MCF 10A (cell line): ENCODE data around the gene CERT1. TPM values are rescaled to one million over a fixed set of nuclear protein-coding genes. Genes with fewer than 3 reads are reported as not detected.
"Not testable (repeated sequence)": the region's sequence is repeated elsewhere in the genome, so short reads cannot be mapped to it uniquely, and the experiment has no call there.

Experiments used
- BruUV-seq: library from RNA; stranded (reverse); fragments of 400-500 nt; replicated peaks from 2 replicates; lab custom pipeline; 2021; lab: Mats Ljungman, UMichigan
- CTCF ChIA-PET: fragments of 300-600 bp; sonication (Branson Sonifier 250); formaldehyde crosslinking; extraction: SDS; loops from one replicate; lab custom pipeline; 2021; ENCODE audit warnings: antibody characterized with exemption, inconsistent platforms; lab: Yijun Ruan, JAX
- POLR2A ChIA-PET: fragments of 300-600, 350-650 bp; sonication (Branson Sonifier 250); formaldehyde crosslinking; extraction: SDS; loops from one replicate; lab custom pipeline; 2020; ENCODE audit warnings: antibody characterized with exemption, inconsistent platforms; lab: Yijun Ruan, JAX
- DNase-seq: peaks from one replicate; pipeline ENCODE4 v3.0.0-alpha.2; 2018; ENCODE audit not compliant: unreplicated experiment
- H3K27ac Mint-ChIP-seq: one replicate; pipeline ENCODE4 v1.8.0; 2022; ENCODE audit warnings: mild to moderate bottlenecking, low read depth, mixed read lengths; ENCODE audit not compliant: unreplicated experiment
- H3K27me3 Mint-ChIP-seq: one replicate; pipeline ENCODE4 v1.8.0; 2022; ENCODE audit warnings: mixed read lengths; ENCODE audit not compliant: insufficient read depth, unreplicated experiment
- H3K36me3 Mint-ChIP-seq: one replicate; pipeline ENCODE4 v1.8.0; 2022; ENCODE audit warnings: mild to moderate bottlenecking, moderate library complexity, mixed read lengths; ENCODE audit not compliant: insufficient read depth, unreplicated experiment
- H3K4me1 Mint-ChIP-seq: one replicate; pipeline ENCODE4 v1.8.0; 2022; ENCODE audit warnings: mixed read lengths; ENCODE audit not compliant: insufficient read depth, unreplicated experiment
- H3K4me3 Mint-ChIP-seq: one replicate; pipeline ENCODE4 v1.8.0; 2022; ENCODE audit warnings: mild to moderate bottlenecking, moderate library complexity, mixed read lengths; ENCODE audit not compliant: unreplicated experiment
- H3K9me3 Mint-ChIP-seq: one replicate; pipeline ENCODE4 v1.8.0; 2022; ENCODE audit warnings: mixed read lengths; ENCODE audit not compliant: unreplicated experiment
- intact Hi-C: fragments of 100-400 bp; cut with micrococcal nuclease; formaldehyde crosslinking; loops from 2 replicates; pipeline ENCODE4 v1.14.1; 2022
- total RNA-seq: library from RNA; stranded (reverse); gene quantifications from 2 replicates; pipeline ENCODE4 v1.2.3, GENCODE V29; 2022
- TF ChIP-seq, protein P1 (sequence below): fragments of 200-600 bp; IDR thresholded peaks from one replicate; pipeline ENCODE4 v1.8.0; 2022; ENCODE audit warnings: antibody characterized with exemption, mild to moderate bottlenecking; ENCODE audit not compliant: unreplicated experiment

The CERT1 gene
- total RNA-seq, 1 experiment from 2014 or later = 19.6 TPM

- no peaks in the 10 kb centered on the region for H3K27me3 Mint-ChIP-seq
- no peak for DNase-seq
- TF ChIP-seq, protein P1, sequence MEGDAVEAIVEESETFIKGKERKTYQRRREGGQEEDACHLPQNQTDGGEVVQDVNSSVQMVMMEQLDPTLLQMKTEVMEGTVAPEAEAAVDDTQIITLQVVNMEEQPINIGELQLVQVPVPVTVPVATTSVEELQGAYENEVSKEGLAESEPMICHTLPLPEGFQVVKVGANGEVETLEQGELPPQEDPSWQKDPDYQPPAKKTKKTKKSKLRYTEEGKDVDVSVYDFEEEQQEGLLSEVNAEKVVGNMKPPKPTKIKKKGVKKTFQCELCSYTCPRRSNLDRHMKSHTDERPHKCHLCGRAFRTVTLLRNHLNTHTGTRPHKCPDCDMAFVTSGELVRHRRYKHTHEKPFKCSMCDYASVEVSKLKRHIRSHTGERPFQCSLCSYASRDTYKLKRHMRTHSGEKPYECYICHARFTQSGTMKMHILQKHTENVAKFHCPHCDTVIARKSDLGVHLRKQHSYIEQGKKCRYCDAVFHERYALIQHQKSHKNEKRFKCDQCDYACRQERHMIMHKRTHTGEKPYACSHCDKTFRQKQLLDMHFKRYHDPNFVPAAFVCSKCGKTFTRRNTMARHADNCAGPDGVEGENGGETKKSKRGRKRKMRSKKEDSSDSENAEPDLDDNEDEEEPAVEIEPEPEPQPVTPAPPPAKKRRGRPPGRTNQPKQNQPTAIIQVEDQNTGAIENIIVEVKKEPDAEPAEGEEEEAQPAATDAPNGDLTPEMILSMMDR = no peak
- no TSS peak for BruUV-seq
- H3K9me3 Mint-ChIP-seq = no peaks in the 10 kb centered on the region
- intact Hi-C loops = no loop called here
- H3K4me1 Mint-ChIP-seq = no peaks in the 10 kb centered on the region
- H3K4me3 Mint-ChIP-seq = no peak overlapping the region
- CTCF ChIA-PET = interaction anchor here (0.7 kb wide), 2 partner anchors 85 to 124 kb away, joined by 3 read pairs; no protein-coding TSS in a partner anchor
- H3K27ac Mint-ChIP-seq = no peak overlapping the region
- peaks cover 20% of the 10 kb centered on the region for H3K36me3 Mint-ChIP-seq
- POLR2A ChIA-PET = no interaction called here
Observed at GRCh38 chr5:75498208-75498777, 13.1 kb downstream of the CERT1 start.

- BruUV-seq = no TSS peak
- Mint-ChIP-seq H3K27me3 (no peaks in the 10 kb centered on the region), H3K36me3 (peaks cover 29% of the 10 kb centered on the region), H3K9me3 (no peaks in the 10 kb centered on the region), H3K4me1 (no peaks in the 10 kb centered on the region), H3K4me3 (no peak overlapping the region), H3K27ac (no peak overlapping the region)
- ChIA-PET CTCF (no interaction called here), POLR2A (no interaction called here)
- intact Hi-C loops = no loop called here
- DNase-seq = no peak
- TF ChIP-seq, protein P1 = no peak
Observed at GRCh38 chr5:75496026-75496425, 15.4 kb downstream of the CERT1 start.

DNA sequence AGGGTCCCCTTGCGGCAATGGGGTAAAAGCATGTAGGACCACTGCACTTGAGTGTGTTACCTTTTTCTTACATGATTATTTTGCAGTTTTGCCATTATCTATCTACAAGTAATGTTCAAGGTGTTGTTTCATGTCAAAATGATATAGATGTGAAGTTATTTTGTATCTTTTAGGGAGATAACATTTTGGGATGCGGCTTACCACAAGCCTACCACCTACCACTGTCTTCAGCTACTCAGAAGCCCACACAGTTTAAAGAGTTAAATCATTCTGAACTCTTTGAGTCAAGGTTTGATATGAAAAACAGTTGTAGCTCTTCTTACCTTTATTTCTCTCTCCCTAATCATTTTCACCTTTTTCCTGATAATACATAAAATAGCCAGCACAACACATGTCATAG, 19.8 kb downstream of the CERT1 start:
- ChIA-PET CTCF (no interaction called here), POLR2A (interaction anchor here (1.6 kb wide), 1 partner anchor 20 kb away, joined by 4 read pairs; the partner anchor contains the start of genes CERT1 and POLK)
- Mint-ChIP-seq H3K9me3 (peaks cover 20% of the 10 kb centered on the region), H3K27ac (no peak overlapping the region), H3K36me3 (peaks cover 13% of the 10 kb centered on the region), H3K27me3 (no peaks in the 10 kb centered on the region), H3K4me3 (no peak overlapping the region), H3K4me1 (no peaks in the 10 kb centered on the region)
- DNase-seq = no peak
- no TSS peak for BruUV-seq
- TF ChIP-seq, protein P1 = no peak
- intact Hi-C loops = no loop called here

- intact Hi-C loops = not testable (repeated sequence)
Observed at GRCh38 chr5:75489847-75490246, 21.6 kb downstream of the CERT1 start.

More at GRCh38 chr5:75489847-75490246, 21.6 kb downstream of the CERT1 start:
- H3K4me1 Mint-ChIP-seq, H3K27ac Mint-ChIP-seq, H3K27me3 Mint-ChIP-seq, DNase-seq, CTCF ChIA-PET, H3K4me3 Mint-ChIP-seq, BruUV-seq: not testable (repeated sequence)
- POLR2A ChIA-PET = interaction anchor here (1.0 kb wide), 1 partner anchor 21 kb away, joined by 5 read pairs; no protein-coding TSS in a partner anchor
- peaks cover 31% of the 10 kb centered on the region for H3K9me3 Mint-ChIP-seq
- H3K36me3 Mint-ChIP-seq = peaks cover 18% of the 10 kb centered on the region
